Activated T-cell treated with anti-CD3 and anti-CD28 coated beads for 4 hours (primary cell): ENCODE data around the gene EIF4G2.
"Not testable (repeated sequence)": the region's sequence is repeated elsewhere in the genome, so short reads cannot be mapped to it uniquely, and the experiment has no call there.

Experiments used
- DNase-seq: peaks from one replicate; pipeline ENCODE4 v3.0.0-alpha.2; 2020

Gene EIF4G2

DNA sequence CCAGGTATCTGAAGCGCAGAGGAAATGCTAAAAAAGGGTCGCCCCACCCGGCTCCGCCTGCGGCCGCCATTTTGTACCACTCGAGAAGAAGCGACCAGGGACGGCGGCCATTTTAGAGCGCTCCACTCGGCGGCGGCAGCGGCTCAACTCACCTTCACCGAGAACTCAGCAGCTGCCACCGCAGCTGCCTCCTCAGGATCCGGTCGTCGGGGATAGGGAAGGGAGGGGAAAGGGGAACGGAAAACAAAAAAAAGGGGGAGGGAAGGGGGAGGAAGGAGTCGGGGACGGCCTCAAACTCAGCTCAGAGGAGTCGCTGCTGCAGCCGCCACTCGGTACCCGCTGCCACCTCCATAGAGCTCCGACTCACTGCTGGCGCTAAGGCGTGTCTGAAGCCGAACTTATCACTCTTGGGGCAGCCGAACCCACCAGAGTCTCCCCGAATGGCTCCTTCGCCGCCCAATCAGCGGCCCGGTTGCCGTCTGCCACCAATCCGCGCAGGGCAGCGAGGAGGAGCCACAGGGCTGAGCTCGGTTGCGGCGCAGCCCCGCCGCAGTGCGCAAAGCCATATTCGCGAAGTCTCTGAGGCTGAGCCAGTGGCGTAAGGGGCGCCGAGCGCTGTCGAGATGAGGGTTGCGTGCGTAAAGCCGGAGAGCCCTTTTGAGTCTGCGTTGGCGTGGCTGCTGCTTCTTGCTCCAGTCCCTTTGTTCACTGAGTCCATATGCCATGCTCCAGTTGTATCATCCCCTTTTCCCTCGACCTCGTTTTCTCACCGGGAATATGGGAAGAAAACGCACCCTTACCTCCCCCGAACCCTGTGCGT, at the start of gene EIF4G2:
TSS of gene EIF4G2 (minus strand) at position 374 of the 820 bp plus-strand sequence.
- DNase-seq = peak; percentile 95

DNA sequence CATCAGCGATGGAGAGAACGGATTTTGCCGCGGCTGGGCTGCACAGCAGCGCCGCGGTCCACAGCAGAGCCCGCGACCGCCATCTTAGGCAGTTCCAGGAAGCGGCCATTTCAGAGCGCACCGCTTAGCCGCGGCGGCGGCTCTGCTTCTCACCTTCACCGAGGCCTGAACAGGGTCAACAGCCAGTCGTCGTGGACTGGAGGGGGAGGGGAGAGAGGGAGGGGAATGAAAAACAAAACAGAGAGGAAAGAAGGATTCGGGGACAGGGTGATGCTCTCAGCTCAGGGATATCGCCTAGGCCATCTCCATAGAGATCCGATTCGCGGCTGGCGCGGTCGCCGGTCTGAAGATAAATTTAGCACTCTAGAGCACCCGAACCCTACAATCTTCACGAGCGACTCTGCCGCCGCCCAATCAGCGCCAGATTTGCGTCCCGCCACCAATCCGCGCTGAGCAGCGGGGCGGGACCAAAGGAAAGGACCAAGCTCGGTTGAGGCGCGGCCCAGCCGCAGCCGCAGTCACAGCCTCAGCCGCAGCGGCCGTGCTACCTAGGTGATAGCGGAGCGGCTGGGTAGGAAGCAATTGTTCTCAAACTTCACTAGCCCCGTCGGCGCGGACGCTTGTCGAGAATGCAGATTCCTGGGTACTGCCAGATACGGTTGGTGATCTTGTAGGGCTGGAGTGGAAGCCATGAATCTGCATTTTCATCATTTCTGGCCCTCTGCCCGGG, 49.1 kb upstream of the EIF4G2 start, which contains the start of gene ZBED5:
TSS of gene ZBED5 (minus strand) at position 345 of the 730 bp plus-strand sequence. CDS start 3,108 bp downstream, outside the sequence.
- DNase-seq = peak; percentile 90

DNA sequence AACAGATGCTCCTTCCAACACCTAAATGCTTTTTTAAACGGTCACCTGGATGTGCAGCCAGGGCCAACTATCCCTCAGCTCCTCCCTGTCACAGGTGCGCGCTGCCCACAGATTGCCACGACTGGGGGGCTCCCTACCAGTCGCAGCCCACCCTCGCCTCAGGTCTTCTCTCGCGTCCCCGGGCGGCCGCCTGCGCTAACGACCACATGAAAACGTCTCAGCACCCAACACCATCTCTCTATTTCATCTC, 48.7 kb upstream of the EIF4G2 start:
- DNase-seq = no peak

DNA sequence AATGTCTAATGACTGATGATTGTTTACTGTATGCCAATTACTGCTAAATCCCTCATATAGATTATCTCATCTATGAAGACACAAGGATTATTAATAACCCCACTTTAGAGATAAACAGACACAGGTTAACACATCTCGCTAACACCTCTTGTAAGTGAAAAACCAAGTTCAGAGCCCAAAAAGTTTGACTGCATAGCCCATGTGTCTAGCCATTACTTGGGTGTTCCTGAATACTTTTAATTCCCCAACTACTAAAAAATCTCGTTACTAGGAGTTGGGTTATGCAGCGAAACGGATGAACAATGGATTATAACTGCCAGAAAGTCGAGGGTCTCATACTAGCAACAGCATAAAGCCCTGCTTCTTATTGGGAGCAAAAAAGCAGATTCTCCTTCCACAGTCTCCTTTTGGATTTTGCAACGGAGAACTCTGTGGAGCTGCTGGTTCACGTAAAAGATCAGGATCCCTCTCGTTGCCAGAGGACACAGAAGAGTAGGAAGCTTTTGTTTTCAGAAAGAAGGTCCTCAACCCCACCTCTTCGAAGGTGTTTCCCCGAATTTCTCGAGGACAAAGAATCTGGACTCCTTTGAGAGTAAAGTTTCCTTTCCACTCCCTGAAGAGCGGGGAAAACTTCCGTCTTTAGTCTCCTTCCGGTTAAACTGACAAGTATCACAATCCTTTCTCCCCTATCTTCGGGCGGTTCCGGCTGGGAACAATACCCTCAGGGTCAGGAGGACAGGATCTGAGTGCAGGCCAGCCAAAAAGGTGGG, 48.1 kb upstream of the EIF4G2 start:
- DNase-seq = no peak

DNA sequence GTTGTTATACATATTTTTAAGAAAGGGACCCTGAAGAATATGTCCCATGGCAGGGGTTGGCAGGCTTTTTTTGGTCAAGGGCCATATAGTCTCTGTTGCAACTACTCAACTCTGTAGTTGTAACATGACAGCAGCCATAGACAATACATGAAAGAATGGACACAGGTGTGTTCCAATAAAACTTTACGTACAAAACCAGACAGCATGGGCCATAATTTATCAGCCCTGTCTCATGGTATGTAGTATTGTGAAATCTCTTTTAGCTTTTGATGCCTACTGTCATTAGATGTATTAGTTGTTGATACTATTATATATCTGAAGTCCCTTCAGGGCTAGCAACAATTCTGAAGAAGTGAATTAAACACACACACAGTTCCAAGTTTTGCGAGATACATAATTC, 46.6 kb upstream of the EIF4G2 start:
- DNase-seq = no peak

DNA sequence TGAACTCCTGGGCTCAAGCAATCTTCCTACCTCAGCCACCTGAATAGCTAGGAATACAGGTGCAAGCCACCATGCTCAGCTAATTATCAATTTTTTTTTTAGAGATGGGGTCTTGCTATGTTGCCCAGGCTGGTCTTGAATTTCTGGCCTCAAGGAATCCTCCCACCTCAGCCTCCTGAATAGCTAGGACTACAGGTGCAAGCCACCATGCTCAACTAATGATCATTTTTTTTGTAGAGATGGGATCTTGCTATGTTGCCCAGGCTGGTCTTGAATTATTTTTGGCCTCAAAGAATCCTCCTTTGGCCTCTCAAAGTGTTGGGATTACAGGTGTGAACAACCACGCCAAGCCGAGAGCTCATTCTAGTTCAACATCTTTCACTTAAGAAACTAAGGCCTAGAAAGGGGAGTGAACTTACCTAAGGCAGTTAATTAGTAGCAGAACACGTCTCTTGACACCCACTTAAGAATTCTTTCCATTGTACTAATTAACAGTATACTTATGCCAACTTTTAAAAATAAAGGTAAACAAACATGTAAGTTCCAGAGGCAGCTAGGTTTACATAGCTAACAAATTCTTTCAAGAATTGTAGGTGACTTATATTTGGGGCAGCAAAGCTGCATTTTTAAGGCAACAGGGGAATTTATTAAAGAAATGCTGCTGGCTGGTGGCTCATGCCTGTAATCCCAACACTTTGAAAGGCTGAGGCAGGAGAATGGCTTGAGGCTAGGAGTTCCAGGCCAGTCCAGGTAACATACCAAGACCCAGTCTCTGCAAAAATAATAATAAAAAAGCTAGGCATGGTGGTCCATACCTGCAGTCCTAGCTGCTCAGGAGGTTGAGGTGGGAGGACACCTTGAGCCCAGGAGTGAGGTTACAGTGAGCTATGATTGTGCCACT, 39.5 kb upstream of the EIF4G2 start:
- DNase-seq = no peak

DNA sequence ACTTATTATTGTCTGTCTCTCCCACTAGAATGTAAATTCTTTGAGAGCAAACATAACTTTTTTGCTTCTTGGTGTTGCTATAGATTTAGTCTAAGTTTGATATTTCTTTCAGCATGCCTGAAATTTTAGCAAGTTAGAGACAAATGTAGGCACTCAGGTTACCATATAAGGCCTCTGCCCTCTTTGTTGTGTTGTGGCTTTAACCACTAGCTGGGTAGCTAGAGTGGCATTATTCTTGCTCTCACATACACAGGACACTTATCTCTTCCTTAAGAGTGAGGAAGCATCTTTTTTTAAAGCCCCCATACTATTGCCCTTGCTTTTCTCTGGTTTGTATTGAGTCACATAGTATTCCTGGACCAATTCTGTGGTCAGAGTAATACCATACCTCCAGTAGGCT, 37.9 kb upstream of the EIF4G2 start:
- no peak for DNase-seq

DNA sequence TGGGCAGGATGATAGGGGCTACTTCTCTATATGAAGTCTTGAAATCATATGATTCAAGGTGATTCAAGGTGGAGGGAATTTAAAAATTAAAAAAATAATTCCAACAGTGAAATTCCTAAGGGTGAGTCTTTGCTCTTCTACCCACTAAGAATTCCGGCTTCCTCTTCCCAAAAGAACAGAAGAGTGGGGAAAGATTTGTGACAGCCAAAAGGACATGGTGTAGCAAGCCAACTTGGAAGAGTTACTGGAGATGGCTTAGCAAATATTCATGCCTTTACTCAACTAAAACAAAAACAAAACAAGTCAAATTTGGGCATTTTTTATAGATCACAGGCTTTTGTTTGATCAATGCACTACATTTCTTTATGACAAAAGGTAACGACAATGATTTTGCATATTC, 36.9 kb upstream of the EIF4G2 start:
- no peak for DNase-seq

DNA sequence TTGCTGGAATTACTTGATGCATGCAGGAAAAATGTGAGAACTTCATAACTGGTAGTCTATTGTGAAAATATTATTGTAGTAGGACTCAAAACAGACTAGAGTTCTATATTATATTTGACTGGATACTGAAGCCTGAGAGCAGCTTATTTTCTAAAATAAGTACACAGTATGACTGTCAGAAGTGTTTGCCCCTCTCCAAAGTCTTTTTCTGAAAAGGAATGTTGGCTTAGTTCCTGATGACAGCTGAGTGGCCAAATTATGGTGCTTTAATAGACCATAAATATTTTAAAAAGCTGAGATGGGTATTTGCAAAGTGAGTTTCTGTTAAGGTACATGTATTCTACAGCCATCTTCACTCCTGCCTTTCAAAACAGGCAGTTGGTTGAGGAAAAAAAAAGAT, 36.1 kb upstream of the EIF4G2 start:
- no peak for DNase-seq

DNA sequence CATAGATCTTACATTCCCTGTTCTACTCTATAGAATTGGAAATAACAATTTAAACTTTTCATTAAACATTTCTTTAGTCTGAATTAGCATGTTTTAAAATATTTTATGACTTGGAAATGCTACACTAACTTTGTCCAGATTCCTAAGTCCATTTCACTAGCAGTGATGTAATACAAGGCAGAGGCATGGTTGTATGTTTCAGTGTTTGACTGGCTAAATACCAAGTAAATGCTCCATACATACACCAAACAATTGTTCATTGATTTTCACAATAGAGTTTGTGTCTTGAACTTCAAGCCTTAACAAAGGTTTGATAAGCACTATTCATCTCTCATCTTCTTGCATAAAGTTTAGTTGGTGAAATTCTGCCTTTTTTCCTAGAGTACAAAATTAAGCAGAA, 35.6 kb upstream of the EIF4G2 start:
- no peak for DNase-seq

DNA sequence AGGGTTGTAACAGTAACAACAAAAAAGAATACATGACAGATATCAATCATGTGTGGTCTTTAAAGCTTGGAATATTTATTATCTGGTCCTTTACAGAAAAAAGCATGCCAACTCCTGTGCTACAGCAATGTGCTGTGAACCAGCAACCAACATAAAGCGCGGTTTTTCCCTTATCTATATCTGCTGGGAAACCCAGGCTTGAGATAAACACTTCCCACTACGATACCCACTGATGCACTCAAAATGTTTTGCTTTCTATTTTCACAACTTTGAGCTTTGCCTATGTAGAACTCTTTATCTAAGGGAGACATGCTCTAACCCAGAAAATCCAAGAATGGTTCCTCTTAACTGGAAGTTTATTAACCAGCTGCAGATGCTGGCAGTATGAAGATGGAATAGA, 30.2 kb upstream of the EIF4G2 start:
- DNase-seq = no peak

DNA sequence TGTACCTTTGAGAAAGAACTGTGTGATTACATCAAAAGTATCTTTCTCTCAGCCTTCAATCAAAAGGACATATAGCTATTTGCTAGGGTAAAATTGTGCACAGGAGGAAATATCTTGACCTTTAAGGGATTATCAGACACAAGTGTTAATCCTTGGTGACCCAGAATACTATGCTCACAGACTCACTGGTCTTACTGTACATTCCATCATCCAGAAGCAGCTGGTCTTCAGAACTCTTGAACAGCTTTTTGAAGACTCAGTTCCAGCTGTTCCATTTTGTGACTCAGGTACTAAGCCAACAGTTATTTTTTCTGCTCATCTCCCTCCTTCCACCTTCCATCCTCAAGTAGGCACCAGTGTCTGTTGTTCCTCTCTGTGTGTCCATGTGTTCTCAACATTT, 29.4 kb upstream of the EIF4G2 start:
- DNase-seq = no peak

DNA sequence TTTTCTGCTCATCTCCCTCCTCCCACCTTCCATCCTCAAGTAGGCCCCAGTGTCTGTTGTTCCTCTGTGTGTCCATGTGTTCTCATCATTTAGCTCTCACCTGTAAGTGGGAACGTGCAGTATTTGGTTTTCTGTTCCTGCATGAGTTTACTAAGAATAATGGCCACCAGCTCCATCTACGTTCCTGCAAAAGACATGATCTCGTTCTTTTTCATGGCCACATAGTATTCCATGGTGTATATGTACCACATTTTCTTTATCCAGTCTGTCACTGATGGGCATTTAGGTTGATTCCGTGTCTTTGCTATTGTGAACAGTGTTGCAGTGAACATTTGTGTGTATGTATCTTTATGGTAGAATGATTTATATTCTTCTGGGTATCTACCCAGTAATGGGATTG, 28.2 kb upstream of the EIF4G2 start:
- not testable (repeated sequence) for DNase-seq

DNA sequence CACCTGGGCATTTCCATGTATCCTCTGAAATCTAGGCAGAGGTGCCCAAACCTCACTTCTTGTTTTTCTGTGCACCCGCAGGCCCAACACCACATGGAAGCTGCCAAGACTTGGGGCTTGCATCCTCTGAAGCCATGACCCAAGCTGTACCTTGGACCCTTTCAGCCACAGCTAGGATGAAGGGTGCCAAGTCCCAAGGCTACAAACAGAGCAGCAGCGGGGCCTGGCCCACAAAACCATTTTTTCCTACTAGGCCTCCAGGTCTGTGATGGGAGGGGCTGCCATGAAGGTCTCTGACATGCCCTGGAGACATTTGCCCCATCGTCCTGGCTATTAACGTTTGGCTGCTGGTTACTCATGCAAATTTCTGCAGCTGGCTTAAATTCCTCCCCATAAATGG, 20.4 kb upstream of the EIF4G2 start:
- DNase-seq = no peak

DNA sequence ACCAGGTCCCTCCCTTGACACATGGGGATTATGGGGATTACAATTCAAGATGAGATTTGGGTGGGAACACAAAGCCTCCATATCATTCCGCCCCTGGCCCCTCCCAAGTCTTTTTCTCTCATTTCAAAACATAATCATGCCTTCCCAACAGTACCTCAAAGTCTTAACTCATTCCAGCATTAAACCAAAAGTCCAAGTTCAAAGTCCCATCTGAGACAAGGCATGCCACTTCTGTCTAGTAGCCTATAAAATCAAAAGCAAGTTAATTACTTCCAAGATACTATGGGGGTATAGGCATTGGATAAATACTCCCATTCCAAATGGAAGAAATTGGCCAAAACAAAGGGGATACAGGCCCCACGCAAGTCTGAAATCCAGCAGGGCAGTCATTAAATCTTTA, 19.7 kb upstream of the EIF4G2 start:
- DNase-seq = no peak

DNA sequence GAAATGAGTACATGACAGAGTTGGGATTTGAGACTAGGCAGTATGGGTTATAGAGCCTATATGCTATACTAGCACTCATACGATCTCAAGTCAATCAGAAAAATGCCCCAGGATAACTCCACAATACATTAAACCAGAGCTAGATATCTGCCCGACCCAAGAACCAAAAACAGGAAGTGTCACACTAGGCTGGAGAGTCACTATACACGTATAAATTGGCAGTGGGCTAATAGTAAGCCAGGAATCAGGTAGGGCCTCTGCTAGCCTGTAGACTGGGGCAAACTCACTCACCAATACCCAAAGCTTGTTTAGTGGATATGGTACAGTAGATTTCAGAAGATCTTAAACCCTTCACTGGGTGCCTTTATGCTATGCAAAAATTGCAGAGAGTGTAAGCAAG, 16.2 kb upstream of the EIF4G2 start:
- DNase-seq = no peak

DNA sequence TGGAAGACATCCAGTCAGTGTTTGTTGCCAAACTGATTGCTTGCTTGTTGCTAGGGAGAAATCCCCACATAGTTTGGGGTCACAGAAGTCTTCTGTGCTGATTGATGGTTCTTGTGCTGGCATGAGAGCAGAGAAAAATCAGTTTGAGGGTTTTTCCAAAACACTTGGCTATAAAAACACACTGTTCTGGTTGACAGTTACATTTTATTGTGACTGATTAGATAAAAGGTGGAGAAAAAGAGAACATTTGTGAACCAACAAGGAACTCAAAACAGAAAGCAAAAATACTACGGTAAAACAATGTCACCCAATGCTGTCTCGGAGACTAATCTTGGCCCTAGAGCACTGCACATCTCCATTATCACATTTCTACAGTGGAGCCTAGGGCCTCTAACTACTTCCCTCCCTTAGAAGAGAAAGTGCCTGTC, 14.4 kb upstream of the EIF4G2 start:
- no peak for DNase-seq

DNA sequence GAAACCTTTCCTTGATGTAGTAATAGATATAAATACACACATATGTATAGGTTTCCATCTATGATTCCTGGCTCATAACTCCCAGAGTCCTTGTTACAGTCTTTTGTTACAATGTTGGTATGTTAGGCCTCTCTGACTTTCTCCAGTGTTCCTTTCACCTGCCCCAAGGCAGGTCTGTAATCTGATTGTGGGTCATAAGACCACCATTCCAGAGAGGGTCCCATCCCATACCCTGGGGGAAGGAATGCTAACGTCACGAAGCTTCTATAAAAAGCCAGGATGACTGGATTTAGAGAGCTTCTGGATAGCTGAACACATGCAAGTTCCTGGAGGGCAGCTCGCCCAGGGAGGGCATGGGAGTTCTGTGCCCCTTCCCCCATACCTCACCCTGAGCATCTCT, 13.8 kb upstream of the EIF4G2 start:
- not testable (repeated sequence) for DNase-seq

DNA sequence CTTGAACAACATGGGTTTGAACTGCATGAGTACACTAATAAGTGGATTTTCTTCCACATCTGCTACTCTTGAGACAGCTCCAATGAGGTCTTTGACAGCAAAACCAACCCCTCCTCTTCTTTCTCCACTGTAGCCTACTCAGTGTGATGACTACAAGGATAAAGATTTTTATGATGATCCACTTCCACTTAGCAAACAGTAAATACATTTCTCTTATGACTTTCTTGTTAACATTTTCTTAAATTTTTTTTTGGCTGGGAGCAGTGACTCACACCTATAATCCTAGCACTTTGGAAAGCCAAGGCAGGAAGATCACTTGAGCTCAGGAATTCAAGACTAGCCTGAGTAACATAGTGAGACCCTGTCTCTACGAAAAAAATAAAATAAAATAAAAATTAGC, 9.9 kb upstream of the EIF4G2 start:
- DNase-seq = no peak

DNA sequence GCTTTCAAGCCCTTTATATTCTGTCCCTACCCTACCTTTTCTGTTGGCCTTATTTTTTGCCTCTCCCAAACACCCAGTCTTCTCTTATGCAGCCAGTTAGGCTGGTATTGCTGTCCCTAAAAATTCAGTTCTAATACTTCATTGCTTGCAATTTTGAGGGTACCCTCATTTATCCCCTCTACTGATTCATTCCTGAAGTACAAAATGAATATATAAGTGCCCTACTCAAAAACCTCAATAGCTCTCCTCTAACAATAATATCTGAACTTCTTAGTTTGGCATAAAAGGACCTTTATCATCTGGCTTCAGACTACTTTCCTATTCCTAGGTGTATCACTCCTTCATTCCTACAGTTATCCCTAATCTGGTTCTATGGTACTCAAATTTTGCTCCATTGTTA, 5.2 kb upstream of the EIF4G2 start:
- no peak for DNase-seq

DNA sequence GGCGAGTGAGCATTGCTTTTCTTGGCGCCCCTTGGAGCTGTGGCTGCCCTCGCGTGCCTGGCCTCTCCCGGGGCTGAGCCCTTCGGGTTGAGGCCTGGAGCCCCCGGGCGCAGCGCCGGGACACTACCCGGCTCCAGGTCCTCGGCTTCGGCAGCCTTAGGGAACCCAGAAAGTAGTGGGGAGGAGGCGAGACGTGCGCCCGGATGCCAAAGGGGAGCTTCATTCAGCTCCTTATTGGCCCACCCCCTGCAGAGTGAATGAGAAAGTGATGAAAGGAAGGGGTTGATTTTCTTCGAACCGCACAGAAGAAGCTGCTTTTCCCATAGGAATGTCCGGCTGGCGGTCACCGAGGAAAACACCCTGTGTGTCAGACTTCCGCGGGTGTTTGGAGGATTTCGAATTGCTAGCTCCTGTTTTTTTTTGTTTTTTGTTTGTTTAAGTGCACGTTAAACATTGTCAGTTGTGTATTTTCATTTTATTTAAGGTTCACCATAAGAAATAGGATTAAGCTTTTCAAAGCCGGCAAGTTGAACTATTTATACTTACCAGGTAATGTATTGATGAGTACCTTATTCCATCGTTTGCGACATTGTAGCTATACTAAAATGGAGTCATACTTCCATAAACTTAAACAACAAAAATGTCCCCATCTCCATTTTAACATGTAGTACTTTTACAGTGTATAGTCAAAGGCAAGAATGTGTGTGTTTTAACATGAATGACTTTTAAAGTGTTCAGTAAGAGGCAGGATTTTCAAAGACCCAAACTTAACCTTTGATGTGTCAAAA, 841 bp upstream of the EIF4G2 start:
- DNase-seq = peak; percentile 32

DNA sequence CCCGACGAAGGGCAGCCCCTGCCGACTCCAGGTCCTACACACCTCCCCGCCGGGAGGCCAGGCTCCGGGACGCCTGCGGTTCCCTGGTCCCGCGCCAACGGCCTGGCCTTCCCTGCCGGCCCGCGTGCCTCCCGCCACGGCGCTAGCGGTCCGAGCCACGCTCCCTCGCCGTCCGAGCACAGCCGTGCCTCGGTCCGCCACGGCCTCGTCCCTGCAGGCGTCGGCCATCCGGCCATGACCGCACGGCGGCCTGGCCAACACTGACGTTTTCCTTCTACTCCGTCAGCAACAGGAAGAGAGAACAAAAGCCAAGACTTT, 532 bp downstream of the EIF4G2 start:
- DNase-seq = no peak
